Activated effector memory CD4-positive, alpha-beta T cell treated with Interleukin-2 at 50 U/mL for 16 hours (primary cell): ENCODE data around the gene TRMT112.

ENCODE experiments used
- DNase-seq: peaks from one replicate; pipeline ENCODE4 v3.0.0-alpha.2; 2020

Gene TRMT112

DNA sequence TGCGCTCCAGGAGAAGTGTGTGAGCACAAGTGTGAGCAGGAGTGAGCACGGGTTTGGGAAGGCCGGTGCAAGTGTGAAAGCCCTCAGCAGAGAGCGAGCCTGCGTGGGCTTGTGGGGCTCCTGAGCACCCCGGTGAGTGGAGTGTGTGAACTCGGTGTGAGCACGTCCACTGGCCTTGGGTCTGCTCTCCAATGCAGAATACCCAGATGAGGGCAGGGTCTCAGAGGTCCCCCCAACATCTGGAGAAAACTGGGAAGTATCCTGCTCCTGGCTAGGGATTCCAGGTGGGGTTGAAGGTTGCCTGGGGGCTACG lies 10.8 kb downstream of the TRMT112 start:
- DNase-seq: no peak

DNA sequence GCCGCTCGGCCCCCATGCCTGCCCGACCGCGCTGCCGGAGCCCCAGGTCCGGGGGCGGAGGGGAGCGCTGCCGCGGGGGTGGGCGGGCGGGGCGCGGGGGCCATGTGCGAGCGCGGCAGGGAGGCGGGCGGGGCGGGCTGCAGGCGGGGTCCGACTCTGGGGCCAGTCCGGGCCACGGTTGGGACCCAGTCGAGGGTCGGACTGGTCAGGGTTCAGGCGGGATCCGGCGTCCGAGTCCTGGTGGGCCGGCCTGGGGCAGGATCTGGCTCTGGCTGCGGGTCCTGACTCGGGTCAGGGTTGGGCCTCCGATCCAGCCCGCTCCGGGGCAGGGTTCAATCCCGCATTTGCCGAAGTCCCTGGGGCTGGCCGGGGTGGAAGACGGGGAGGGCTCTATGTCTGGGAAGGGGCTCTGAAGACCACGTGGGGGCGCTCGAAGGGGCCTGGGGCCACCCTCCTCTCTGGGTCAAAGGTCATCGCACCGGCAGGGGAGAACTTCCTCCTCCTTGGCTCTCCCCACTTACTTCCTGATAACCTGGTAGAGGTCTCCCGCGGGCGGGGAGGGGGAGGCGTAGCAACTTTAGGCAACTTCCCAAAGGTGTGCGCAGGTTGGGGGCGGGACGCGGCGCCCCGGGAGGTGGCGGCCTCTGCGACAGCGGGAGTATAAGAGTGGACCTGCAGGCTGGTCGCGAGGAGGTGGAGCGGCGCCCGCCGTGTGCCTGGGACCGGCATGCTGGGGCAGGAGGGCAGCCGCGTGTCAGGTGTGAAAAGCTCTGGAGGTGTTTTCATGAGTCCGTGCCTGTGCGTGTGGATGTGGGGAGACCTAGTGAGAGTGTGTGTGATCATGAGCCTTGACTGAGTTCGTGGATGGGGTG lies 11.4 kb downstream of the TRMT112 start:
- DNase-seq: peak; percentile 62

DNA sequence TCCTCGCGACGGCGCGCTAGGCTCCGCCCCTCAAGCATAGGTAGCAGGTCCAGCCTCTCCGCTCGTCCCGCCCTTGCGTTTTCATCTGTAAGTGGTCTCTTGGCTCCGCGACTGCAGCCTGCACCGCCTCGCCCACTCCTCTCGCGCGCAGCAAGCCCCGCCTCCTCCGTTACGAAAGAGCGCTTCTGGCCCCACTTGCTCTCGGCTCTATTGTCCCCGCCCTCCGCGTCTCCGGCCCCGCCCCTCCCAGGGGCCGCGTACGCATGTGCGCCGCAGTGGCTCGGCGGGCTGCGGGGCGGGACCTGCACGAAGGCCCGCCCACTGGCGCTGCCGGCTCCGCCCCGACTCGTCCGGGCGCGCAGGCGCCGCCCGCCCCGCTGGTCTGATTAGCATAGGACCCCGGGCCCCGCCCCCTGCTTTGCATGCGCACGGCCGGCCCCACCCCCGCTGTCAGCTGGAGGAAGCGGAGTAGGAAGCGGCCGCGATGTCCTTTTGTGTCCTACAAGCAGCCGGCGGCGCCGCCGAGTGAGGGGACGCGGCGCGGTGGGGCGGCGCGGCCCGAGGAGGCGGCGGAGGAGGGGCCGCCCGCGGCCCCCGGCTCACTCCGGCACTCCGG lies 12.2 kb downstream of the TRMT112 start, which contains the start of gene ESRRA:
Gene ESRRA (plus strand): TSS at position 450 of the 616 bp plus-strand sequence. CDS start 1,656 bp downstream, outside the sequence.
- DNase-seq: peak; percentile 99

DNA sequence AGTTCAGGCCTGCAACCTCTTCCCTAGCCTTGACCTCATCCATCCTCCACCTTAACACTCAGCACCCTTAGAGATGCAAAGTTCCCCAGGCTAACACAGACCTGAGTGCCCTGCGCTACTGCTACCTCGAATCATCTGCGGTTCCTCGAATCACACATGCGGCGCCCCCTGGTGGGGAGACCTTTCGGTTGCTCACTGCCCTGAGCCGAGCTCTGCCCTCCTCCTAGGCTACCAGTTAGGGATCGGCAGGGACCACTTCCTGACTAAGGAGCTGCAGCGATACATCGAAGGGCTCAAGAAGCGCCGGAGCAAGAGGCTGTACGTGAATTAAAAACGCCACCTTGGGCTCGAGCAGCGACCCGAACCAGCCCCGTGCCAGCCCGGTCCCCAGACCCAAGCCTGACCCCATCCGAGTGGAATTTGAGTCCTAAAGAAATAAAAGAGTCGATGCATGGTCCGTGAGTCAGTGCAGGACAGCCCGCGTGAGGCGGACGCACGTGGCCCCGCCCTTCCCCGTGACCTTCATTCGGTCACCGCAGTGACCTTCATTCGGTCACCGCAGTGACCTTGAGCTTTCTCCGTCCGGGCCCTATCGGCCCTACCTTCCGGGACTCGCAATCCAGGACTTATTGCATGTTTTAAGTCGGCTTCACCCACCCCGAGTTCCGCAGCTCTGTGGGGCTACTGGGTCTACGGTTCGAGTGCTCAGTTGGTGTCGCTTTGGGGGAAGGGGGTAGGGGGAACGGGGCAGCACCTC lies 12.9 kb downstream of the TRMT112 start:
- peak; percentile 85 for DNase-seq

DNA sequence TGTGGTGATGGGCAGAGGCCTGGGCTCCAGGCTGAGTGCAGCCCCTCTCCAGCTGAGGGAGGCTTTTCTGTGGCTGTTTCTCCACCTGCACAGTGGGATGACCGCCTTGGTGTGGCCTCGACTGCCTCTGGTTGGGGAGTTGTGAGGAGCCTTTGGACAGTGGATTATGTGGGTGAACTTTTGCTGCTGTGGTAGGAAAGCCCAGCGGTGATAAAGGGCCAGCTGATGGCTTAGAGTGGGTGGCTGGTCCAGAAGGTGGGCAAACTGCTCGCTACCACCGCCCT lies 13.4 kb downstream of the TRMT112 start:
- DNase-seq: no peak

DNA sequence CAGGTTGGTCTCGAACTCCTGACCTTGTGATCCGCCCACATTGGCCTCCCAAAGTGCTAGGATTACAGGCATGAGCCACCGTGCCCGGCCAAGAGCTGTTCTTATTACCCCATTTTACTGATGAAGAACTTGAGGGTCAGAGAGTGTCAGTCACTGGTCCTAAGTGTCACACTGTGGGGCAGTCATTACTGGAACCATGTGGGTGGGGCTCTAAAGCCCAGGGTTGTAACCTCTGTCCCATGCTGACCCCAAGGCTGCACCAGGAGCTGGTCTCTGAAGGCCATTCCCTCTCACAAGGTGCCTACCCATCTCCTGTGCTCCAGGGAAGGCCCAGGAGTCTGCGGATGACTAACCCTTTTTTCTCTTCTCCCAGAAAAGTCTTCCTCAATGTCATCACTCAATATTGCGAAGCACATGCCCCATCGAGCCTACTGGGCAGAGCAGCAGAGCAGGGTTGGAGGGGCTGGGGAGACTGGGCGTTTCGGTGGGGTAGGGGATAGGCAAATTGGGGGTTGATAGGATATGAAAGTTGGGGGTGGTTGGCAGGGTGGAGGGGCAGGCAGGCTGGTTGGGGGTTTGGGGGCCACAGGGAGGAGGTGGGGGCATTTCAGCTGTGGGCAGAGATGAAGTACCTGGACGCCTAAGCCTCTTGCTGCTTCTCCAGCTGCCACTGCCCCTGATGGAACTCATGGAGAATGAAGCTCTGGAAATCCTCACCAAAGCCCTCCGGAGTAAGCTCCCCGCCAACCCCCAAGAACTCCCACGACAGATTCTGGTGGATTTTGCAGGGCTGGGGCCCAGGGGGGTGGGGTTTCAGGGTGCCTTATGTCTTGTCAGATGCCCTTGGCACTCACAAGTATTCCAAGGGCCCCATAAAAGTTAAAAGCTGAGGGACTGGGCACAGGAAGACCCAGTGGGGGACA lies 14.0 kb downstream of the TRMT112 start:
- no peak for DNase-seq

DNA sequence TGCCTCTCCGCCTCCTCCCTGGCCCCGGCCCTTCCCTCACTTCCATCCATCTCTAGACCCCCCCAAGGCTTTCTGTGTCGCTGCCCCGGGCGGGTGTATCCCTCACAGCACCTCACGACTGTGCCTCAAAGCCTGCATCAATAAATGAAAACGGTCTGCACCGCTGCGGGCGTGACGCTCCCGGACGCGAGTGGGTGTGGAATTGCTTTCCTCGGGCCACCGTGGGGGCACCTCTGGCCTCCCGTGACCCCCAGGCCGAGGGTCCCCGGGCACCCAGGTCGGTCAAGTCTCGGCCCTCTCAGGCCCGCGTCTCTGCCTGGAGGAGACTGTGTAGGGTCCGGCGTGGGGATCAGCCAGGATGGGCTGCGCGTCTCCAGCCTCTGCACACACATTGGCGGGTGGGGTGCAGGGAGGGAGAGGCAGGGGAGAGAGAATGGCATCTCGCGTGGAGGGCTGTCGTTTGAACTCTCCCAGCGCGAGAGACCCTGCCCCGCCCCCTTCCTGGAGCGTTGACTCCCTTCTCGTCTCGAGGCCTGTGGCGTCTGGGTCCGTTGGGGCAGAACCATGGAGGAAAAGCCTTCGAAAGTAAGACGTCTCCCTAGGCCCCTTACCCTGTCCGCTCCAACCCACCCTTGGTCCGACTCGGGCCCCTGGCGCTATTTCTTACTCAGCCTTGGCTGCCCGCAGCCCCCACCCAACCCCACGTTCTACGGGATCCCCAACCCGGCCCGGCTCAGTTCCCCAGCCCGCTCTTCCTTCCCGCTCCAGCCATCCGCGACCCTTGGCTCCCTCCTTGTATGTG lies 17.3 kb downstream of the TRMT112 start, which contains the start of gene CATSPERZ:
Gene CATSPERZ (plus strand): TSS at position 512 of the 802 bp plus-strand sequence. CDS start 53 bp downstream, at position 565.
- no peak for DNase-seq

DNA sequence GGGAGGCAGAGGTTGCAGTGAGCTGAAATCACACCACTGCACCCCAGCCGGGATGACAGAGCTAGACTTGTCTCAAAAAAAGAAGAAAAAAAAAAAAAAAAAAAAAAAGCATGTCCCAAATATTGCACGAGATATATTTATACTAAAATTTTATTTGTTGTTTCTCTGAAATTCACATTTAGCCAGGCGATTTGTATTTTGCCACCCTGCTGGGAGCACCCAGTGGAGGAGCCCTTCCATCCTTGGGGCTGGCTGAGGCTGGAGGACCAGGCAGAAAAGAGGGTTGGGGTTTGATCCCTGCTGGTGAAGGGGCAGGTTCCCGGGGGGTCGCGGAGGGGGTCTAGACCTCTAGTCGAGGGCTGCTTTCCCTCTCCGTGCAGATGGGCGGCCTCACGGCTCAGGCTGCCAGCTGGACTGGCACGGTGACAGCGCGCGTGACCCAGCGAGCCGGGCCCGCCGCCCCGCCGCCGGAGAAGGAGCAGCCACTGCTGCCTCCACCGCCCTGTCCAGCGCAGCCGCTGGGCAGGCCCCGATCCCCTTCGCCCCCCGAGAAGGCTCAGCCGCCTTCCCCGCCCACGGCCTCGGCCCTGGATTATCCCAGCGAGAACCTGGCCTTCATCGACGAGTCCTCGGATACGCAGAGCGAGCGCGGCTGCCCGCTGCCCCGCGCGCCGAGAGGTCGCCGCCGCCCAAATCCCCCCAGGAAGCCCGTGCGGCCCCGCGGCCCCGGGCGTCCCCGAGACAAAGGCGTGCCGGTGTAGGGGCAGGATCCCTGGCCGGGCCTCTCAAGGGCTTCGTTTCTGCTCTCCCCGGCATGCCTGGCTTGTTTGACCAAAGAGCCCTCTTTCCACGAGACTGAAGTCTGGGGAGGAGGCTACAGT lies 18.2 kb downstream of the TRMT112 start:
- DNase-seq: no peak

DNA sequence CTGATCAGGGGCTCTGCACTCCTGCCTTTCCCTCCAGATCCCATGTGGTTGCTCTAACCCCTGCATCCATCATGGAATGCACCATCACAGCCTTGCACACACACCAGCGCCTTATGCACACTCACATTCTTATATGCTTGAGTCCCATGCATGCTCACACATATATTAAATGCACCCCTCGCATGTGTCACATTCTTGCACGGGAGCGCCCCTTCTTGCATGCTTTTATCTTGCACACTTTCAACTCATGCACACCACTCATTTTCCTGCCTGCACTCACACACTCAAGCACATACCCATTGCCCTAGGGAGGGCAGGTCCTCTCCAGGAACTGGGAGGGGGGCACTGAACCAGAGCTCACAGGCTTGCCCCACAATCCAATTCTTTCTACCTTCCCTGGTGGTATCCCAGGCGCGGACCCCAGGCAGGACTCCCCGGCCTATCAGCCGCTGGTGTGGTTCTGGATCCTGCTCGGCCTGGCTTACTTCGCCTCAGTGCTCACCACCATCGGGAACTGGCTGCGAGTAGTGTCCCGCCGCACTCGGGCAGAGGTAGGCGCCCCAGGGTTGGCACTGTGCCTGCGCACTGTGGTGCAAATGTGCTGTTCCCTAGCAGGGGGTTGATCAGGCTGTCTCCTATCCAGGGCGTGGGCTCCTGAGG lies 19.5 kb downstream of the TRMT112 start:
- DNase-seq: no peak

DNA sequence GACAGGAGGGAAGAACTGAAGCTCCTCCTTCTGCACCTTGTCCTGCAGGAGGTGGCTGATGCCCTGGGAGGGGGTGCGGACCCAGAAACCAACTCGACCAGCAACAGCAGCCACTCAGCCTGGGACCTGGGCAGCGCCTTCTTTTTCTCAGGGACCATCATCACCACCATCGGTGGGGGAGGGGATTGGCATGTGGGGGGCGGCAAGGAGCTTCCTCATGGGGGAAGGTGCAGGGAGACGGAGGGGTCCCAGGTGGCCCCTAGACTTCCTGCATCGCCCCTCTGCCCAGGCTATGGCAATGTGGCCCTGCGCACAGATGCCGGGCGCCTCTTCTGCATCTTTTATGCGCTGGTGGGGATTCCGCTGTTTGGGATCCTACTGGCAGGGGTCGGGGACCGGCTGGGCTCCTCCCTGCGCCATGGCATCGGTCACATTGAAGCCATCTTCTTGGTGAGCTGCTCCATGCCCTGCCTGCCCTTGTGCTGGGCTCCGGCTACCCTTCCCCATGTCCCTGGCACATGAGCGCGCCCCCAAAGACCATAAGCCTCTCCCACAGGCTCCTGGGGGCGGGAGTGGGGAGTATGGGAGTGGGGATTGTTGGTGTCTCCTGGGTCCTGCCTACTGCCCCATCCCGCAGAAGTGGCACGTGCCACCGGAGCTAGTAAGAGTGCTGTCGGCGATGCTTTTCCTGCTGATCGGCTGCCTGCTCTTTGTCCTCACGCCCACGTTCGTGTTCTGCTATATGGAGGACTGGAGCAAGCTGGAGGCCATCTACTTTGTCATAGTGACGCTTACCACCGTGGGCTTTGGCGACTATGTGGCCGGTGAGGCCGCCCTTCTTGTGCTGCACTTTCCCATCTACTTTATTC lies 20.3 kb downstream of the TRMT112 start:
- DNase-seq: no peak

DNA sequence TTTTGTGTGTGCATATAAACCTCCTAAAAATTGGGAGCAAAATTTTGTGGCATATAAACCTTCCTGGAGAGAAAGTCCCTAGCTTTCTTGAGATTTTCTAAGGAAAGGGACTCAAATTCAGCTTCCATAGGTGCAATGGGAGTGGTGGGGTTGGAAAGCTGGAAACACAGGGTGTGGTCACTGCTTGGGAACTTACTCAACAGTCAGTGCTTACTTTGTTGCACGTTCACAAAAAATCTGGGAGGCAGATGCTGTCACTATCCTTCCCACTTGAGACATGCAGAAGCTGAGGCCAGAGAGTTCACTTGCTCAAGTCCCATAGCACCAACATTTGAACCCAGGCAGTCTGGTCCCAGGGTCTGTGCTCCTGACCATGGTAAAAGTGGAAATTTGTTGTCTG lies 21.1 kb downstream of the TRMT112 start:
- DNase-seq: no peak

DNA sequence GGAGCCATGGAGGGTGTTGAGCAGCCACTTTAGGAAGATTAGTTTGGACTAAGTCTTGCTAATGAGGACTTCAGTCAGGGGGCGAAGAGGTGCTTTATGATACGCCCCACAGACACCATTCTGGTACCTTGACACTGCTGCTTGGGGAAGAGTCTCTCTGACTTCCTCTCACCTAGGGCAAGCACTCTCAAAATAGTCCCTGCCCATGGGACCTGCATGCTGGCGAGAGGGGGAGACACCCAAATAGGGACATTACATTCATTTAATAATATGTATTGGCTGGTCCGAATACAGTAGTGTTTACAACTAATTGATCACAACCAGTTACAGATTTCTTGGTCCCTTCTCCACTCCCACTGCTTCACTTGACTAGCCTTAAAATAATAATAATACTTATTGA lies 21.6 kb downstream of the TRMT112 start:
- DNase-seq: no peak

DNA sequence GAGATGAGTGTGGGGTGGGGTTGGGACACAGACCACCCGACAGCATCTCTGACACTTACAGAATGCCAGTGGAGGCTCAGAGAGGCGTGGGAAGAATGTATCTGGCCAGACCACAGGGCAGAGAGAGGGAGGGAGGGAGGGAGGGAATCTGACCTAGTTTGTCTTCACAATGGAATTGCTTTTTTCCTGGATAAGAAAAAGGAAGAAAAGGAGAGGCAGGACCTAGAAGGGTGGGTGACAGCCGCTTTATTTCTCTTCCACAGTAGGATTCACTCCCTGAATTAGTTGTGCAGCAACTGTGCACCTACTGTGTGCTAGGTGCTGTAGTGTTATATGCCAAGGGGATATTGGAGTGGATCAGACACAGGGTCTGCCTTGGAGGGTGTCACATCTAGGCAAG lies 22.6 kb downstream of the TRMT112 start:
- no peak for DNase-seq

DNA sequence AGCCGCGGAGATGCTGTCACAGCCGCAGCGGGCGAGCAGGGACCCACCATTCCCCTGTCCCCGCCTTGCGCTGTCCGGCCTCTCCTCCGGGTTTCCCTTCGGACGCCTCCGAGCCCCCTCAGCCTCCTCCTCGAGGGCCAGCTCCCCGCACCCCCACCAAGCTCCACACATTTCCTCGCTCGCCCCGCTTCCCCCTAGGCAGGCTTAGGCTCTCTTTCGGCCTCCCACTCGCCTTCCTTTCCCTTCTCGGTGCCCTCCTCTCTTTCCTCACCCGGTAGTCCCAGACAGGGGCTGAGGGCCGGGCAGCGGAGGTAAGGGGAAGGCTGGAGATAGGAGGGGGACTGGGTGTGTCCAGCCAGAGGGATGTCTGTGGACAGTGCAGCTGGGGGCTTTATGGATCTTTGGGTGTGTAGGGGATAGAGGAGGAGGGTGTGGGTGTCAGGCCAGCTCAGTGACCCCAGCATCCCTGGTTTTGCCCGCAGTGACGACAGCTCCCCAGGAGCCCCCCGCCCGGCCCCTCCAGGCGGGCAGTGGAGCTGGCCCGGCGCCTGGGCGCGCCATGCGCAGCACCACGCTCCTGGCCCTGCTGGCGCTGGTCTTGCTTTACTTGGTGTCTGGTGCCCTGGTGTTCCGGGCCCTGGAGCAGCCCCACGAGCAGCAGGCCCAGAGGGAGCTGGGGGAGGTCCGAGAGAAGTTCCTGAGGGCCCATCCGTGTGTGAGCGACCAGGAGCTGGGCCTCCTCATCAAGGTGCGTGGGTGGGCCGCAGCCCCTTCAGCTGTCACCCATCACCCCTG lies 24.7 kb downstream of the TRMT112 start:
- no peak for DNase-seq

DNA sequence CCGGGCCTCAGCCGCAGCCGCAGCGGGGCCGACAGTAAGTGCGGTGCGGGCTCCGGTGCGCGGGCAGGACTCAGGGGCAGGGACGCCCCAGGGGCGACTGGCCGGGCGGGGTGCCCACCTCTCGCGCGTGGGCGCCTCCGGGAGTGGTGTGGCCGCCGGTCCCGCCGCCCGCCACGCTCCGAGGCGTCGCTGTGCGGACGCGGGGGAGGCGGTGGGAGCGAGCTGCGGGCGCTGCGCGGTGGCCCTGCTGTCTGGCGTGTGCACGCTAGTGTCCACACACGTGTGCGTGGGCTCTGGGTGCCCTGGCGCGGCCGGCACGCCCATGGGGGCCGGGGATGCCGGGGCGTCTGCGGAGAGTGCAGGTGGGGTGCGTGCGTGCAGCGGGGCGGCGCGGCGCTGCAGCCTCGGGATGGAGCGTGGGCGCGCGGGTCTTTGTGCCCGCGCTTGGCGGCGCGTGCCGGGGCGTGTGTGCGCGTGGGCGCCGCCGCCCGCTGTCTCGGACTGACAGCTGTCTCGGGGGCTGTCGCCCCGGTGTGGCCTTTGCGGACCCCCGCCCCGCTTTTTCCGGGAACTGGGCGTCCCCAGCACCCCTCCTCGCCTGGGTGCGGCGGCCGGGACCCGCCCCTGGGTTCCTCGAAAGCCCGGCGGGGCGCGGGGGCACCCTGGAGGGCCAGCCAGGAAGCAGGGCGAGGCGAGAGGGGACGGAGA lies 25.5 kb downstream of the TRMT112 start:
- no peak for DNase-seq

DNA sequence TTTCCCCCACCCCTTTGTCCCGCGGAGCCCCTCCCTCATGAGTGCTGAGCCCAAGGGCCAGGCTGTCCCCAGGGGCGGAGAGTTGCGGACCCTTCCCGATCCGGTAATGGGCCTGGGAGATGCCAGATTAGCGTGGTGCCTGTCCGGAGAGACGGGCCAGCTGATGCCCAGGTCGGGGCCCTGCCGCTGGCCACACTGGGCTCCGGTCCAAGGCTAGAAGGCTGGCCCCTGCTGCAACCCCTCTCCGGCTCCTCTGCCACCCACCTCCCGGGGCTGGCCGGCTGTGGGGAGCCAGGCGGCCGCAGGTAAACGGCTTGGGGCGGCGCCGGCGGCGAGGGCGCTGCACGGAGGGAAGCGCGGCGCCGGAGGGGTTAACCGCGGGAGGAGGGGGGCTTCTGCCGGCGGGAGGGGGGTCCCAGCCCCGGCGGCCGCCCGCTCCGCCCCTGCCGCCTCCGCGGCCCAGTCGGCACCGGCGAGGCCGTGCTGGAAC lies 26.1 kb downstream of the TRMT112 start, which contains the start of gene KCNK4:
Gene KCNK4 (plus strand): TSS at position 41 of the 490 bp plus-strand sequence. CDS start 1,717 bp downstream, outside the sequence.
- no peak for DNase-seq
